ENCODE measurements around the gene KIF9. TPM values are rescaled to one million over a fixed set of nuclear protein-coding genes. Genes with fewer than 3 reads are reported as not detected.

Gene KIF9
- total RNA-seq, 1 donor from 2014 or later = 2.4 TPM

- Mint-ChIP-seq H3K27ac (ENCODE audit: unreplicated experiment) (no peak overlapping the region), H3K4me1 (ENCODE audit: low read depth, unreplicated experiment) (no peaks in the 10 kb centered on the region), H3K36me3 (ENCODE audit: unreplicated experiment) (no peaks in the 10 kb centered on the region), H3K9me3 (ENCODE audit: unreplicated experiment) (no peaks in the 10 kb centered on the region), H3K4me3 (ENCODE audit: unreplicated experiment) (no peak overlapping the region), H3K27me3 (ENCODE audit: unreplicated experiment) (peaks cover 3% of the 10 kb centered on the region)
- DNase-seq = no peak
- TF ChIP-seq CTCF (IDR thresholded peaks at IDR 0.05; ENCODE audit: partially characterized antibody, unreplicated experiment) = no peak
These were observed 77.7 kb downstream of the KIF9 start for GRCh38 chr3:47204875-47205274.

- Mint-ChIP-seq H3K27ac (ENCODE audit: unreplicated experiment) (no peak overlapping the region), H3K36me3 (ENCODE audit: unreplicated experiment) (no peaks in the 10 kb centered on the region), H3K27me3 (ENCODE audit: unreplicated experiment) (no peaks in the 10 kb centered on the region), H3K9me3 (ENCODE audit: unreplicated experiment) (no peaks in the 10 kb centered on the region), H3K4me1 (ENCODE audit: low read depth, unreplicated experiment) (no peaks in the 10 kb centered on the region), H3K4me3 (ENCODE audit: unreplicated experiment) (no peak overlapping the region)
- TF ChIP-seq CTCF (IDR thresholded peaks at IDR 0.05; ENCODE audit: partially characterized antibody, unreplicated experiment) = no peak
- no peak for DNase-seq
These were observed 80.1 kb downstream of the KIF9 start for GRCh38 chr3:47202542-47202941.

GRCh38 chr3:47197287-47197686 is 85.3 kb downstream of the KIF9 start:
- H3K4me3 Mint-ChIP-seq (ENCODE audit: unreplicated experiment) = no peak overlapping the region
- no peak for DNase-seq
- H3K4me1 Mint-ChIP-seq (ENCODE audit: low read depth, unreplicated experiment) = no peaks in the 10 kb centered on the region

GRCh38 chr3:47194994-47195393 is 87.6 kb downstream of the KIF9 start:
- no peak overlapping the region for H3K4me3 Mint-ChIP-seq (ENCODE audit: unreplicated experiment)
- no peak overlapping the region for H3K27ac Mint-ChIP-seq (ENCODE audit: unreplicated experiment)
- H3K36me3 Mint-ChIP-seq (ENCODE audit: unreplicated experiment) = no peaks in the 10 kb centered on the region
- no peak for DNase-seq
- no peaks in the 10 kb centered on the region for H3K9me3 Mint-ChIP-seq (ENCODE audit: unreplicated experiment)
- no peak for TF ChIP-seq CTCF (IDR thresholded peaks at IDR 0.05; ENCODE audit: partially characterized antibody, unreplicated experiment)
- peaks cover 3% of the 10 kb centered on the region for H3K27me3 Mint-ChIP-seq (ENCODE audit: unreplicated experiment)
- H3K4me1 Mint-ChIP-seq (ENCODE audit: low read depth, unreplicated experiment) = no peaks in the 10 kb centered on the region

More at GRCh38 chr3:47197287-47197686, 85.3 kb downstream of the KIF9 start:
- Mint-ChIP-seq H3K36me3 (ENCODE audit: unreplicated experiment) (no peaks in the 10 kb centered on the region), H3K27ac (ENCODE audit: unreplicated experiment) (no peak overlapping the region), H3K27me3 (ENCODE audit: unreplicated experiment) (peaks cover 3% of the 10 kb centered on the region), H3K9me3 (ENCODE audit: unreplicated experiment) (no peaks in the 10 kb centered on the region)
- no peak for TF ChIP-seq CTCF (IDR thresholded peaks at IDR 0.05; ENCODE audit: partially characterized antibody, unreplicated experiment)

GRCh38 chr3:47193871-47194859 is 88.4 kb downstream of the KIF9 start:
- Mint-ChIP-seq H3K27ac (ENCODE audit: unreplicated experiment) (no peak overlapping the region), H3K4me3 (ENCODE audit: unreplicated experiment) (no peak overlapping the region), H3K36me3 (ENCODE audit: unreplicated experiment) (no peaks in the 10 kb centered on the region), H3K4me1 (ENCODE audit: low read depth, unreplicated experiment) (no peaks in the 10 kb centered on the region), H3K9me3 (ENCODE audit: unreplicated experiment) (no peaks in the 10 kb centered on the region), H3K27me3 (ENCODE audit: unreplicated experiment) (peaks cover 3% of the 10 kb centered on the region)
- TF ChIP-seq CTCF (IDR thresholded peaks at IDR 0.05; ENCODE audit: partially characterized antibody, unreplicated experiment) = no peak
- DNase-seq = no peak
